Astrocyte (in vitro differentiated cells and primary cell): ENCODE measurements around the gene FAM53A. TPM values are rescaled to one million over a fixed set of nuclear protein-coding genes. Genes with fewer than 3 reads are reported as not detected.

Source experiments
- DNase-seq: peaks from one replicate; pipeline ENCODE4 v3.0.0-alpha.2; 2010; ENCODE audit warnings: low read depth
- FAIRE-seq: peaks from 2 replicates; lab custom pipeline; 2011; peaks lifted over from hg19 to GRCh38; lab: Jason Lieb, UNC
- H2AFZ ChIP-seq: 2 replicates; pipeline ENCODE4 v1.6.0; 2012; ENCODE audit warnings: low read depth, low read length, inconsistent platforms
- H3K27ac ChIP-seq: 2 replicates; pipeline ENCODE4 v1.5.1; 2011; ENCODE audit warnings: low read depth, low read length, inconsistent platforms
- H3K27me3 ChIP-seq: 2 replicates; pipeline ENCODE4 v1.6.0; 2011; ENCODE audit warnings: low read length, inconsistent platforms; ENCODE audit not compliant: insufficient read depth
- H3K36me3 ChIP-seq: 2 replicates; pipeline ENCODE4 v1.5.1; 2011; ENCODE audit warnings: low read length, inconsistent platforms; ENCODE audit not compliant: insufficient read depth
- H3K4me1 ChIP-seq: 2 replicates; pipeline ENCODE4 v1.5.1; 2011; ENCODE audit warnings: low read length, inconsistent platforms; ENCODE audit not compliant: insufficient read depth
- H3K4me2 ChIP-seq: 2 replicates; pipeline ENCODE4 v1.6.0; 2012; ENCODE audit warnings: low read length, inconsistent platforms
- H3K4me3 ChIP-seq: 2 replicates; pipeline ENCODE4 v1.5.1; 2011; ENCODE audit warnings: low read depth, mild to moderate bottlenecking, low read length, inconsistent platforms; ENCODE audit not compliant: insufficient read depth
- H3K79me2 ChIP-seq: 2 replicates; pipeline ENCODE4 v1.6.0; 2012; ENCODE audit warnings: mild to moderate bottlenecking, low read length, inconsistent platforms; ENCODE audit not compliant: insufficient read depth
- H3K9ac ChIP-seq: 2 replicates; pipeline ENCODE4 v1.6.0; 2012; ENCODE audit warnings: mild to moderate bottlenecking, low read length, inconsistent platforms
- H3K9me3 ChIP-seq: 2 replicates; pipeline ENCODE4 v1.5.1; 2012; ENCODE audit warnings: low read depth, mild to moderate bottlenecking, low read length, inconsistent platforms; ENCODE audit not compliant: insufficient read depth
- H4K20me1 ChIP-seq: 2 replicates; pipeline ENCODE4 v1.6.0; 2012; ENCODE audit warnings: low read length, inconsistent platforms; ENCODE audit not compliant: insufficient read depth
- H3K27ac Mint-ChIP-seq: one replicate; pipeline ENCODE4 v1.8.0; 2021; ENCODE audit warnings: mild to moderate bottlenecking, mixed read lengths; ENCODE audit not compliant: unreplicated experiment
- H3K27me3 Mint-ChIP-seq: one replicate; pipeline ENCODE4 v1.8.0; 2021; ENCODE audit warnings: low read depth, mixed read lengths; ENCODE audit not compliant: unreplicated experiment
- H3K36me3 Mint-ChIP-seq: one replicate; pipeline ENCODE4 v1.8.0; 2021; ENCODE audit warnings: low read depth, mixed read lengths; ENCODE audit not compliant: unreplicated experiment
- H3K4me1 Mint-ChIP-seq: one replicate; pipeline ENCODE4 v1.8.0; 2021; ENCODE audit warnings: low read depth, mixed read lengths; ENCODE audit not compliant: unreplicated experiment
- H3K4me3 Mint-ChIP-seq: one replicate; pipeline ENCODE4 v1.8.0; 2021; ENCODE audit warnings: mild to moderate bottlenecking, moderate library complexity, mixed read lengths; ENCODE audit not compliant: unreplicated experiment
- H3K9me3 Mint-ChIP-seq: one replicate; pipeline ENCODE4 v1.8.0; 2021; ENCODE audit warnings: mild to moderate bottlenecking, mixed read lengths; ENCODE audit not compliant: unreplicated experiment
- EZH2 ChIP-seq: IDR thresholded peaks from 2 replicates; pipeline ENCODE4 v1.6.1; 2012; ENCODE audit warnings: mild to moderate bottlenecking, low read length, inconsistent platforms; ENCODE audit not compliant: insufficient read depth
- total RNA-seq: library from RNA; stranded (reverse); gene quantifications from 2 replicates; pipeline ENCODE4 v1.2.1, GENCODE V29; 2021
- TF ChIP-seq, protein P1 (sequence below): IDR thresholded peaks from 2 replicates; pipeline ENCODE4 v1.5.1; 2011; ENCODE audit warnings: low read depth, mild to moderate bottlenecking, inconsistent platforms, low read length, moderate library complexity; ENCODE audit not compliant: insufficient read depth

Gene FAM53A
- total RNA-seq, 1 donor from 2014 or later: 2.1 TPM

DNA sequence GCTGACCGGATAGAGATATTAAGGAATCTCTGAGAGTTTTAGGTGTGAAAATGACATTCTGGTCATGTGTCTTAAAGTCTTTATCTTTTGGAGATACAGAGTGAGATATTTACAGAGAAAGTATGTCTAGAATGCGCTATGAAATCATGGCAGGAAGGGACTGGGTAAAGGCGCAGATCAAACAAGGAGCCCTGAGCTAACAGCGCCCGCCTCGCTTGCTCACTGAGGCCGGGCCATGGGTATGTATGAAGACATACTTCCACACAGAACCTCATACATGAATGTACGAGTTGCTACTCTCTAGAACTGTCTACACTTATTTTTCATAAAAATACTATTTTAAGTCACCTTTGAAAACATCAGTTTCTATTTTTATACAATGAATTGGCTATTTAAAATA lies 20.0 kb downstream of the FAM53A start:
- no peak for TF ChIP-seq EZH2
- TF ChIP-seq, protein P1, sequence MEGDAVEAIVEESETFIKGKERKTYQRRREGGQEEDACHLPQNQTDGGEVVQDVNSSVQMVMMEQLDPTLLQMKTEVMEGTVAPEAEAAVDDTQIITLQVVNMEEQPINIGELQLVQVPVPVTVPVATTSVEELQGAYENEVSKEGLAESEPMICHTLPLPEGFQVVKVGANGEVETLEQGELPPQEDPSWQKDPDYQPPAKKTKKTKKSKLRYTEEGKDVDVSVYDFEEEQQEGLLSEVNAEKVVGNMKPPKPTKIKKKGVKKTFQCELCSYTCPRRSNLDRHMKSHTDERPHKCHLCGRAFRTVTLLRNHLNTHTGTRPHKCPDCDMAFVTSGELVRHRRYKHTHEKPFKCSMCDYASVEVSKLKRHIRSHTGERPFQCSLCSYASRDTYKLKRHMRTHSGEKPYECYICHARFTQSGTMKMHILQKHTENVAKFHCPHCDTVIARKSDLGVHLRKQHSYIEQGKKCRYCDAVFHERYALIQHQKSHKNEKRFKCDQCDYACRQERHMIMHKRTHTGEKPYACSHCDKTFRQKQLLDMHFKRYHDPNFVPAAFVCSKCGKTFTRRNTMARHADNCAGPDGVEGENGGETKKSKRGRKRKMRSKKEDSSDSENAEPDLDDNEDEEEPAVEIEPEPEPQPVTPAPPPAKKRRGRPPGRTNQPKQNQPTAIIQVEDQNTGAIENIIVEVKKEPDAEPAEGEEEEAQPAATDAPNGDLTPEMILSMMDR: no peak
- Histone ChIP-seq H4K20me1 (no peaks in the 10 kb centered on the region), H3K36me3 (no peaks in the 10 kb centered on the region), H3K9ac (no peak overlapping the region), H3K4me3 (no peak overlapping the region), H3K79me2 (no peaks in the 10 kb centered on the region), H3K4me2 (no peak overlapping the region), H3K27ac (no peak overlapping the region), H3K27me3 (no peaks in the 10 kb centered on the region), H2AFZ (no peak overlapping the region), H3K4me1 (no peaks in the 10 kb centered on the region), H3K9me3 (no peaks in the 10 kb centered on the region)
- DNase-seq: no peak
- Mint-ChIP-seq H3K4me1 (peaks cover 3% of the 10 kb centered on the region), H3K27me3 (peaks cover 3% of the 10 kb centered on the region), H3K27ac (no peak overlapping the region), H3K36me3 (peaks cover 2% of the 10 kb centered on the region), H3K9me3 (no peaks in the 10 kb centered on the region), H3K4me3 (no peak overlapping the region)
- no peak for FAIRE-seq

DNA sequence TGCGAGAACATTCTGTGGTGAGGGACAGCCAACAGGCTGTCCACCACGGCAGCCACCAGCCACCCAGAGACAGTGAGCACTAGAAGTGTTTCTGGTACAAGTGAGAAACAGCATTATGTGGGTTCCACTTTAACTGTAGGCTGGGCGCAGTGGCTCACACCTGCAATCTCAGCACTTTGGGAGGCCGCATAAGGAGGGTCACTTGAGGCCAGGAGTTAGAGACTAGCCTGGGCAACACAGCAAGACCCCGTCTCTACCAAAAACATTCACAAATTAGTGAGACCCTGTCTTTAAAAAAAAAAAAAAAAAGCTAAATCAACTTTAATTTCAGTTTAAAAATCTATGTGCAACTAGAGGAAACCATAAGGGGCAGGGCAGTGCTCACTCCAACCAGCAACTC lies 20.6 kb downstream of the FAM53A start:
- Histone ChIP-seq H3K9me3 (no peaks in the 10 kb centered on the region), H3K79me2 (no peaks in the 10 kb centered on the region), H4K20me1 (no peaks in the 10 kb centered on the region), H3K4me2 (no peak overlapping the region), H3K4me3 (no peak overlapping the region), H3K4me1 (no peaks in the 10 kb centered on the region), H3K36me3 (no peaks in the 10 kb centered on the region), H3K27ac (no peak overlapping the region), H3K27me3 (no peaks in the 10 kb centered on the region), H3K9ac (no peak overlapping the region), H2AFZ (no peak overlapping the region)
- H3K4me3 Mint-ChIP-seq: no peak overlapping the region
- peaks cover 3% of the 10 kb centered on the region for H3K4me1 Mint-ChIP-seq
- peaks cover 3% of the 10 kb centered on the region for H3K27me3 Mint-ChIP-seq
- H3K9me3 Mint-ChIP-seq: no peaks in the 10 kb centered on the region
- no peak overlapping the region for H3K27ac Mint-ChIP-seq
- H3K36me3 Mint-ChIP-seq: peaks cover 2% of the 10 kb centered on the region
- TF ChIP-seq, protein P1: no peak
- TF ChIP-seq EZH2: no peak
- no peak for FAIRE-seq
- no peak for DNase-seq

DNA sequence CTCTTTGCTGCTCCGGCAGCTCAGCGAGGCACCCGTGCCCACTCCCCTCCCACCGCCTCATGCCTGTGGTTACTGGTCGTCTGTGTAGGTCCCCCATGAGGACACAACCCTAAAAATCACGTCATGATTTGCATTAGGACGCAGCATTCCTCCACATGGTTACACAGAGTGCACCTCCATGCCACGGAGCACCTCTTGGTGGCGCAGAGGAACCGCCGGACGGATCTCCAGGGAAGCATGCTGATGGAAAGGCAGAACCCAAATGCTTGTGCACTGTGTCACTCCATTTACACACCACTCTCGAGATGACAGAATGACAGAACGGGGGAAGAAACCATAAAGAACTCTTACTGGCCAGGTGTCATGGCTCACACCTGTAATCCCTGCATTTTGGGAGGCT lies 22.4 kb downstream of the FAM53A start:
- H2AFZ ChIP-seq: no peak overlapping the region
- no peaks in the 10 kb centered on the region for H3K79me2 ChIP-seq
- H3K9ac ChIP-seq: no peak overlapping the region
- peaks cover 7% of the 10 kb centered on the region for H3K27me3 Mint-ChIP-seq
- no peaks in the 10 kb centered on the region for H3K36me3 ChIP-seq
- H4K20me1 ChIP-seq: no peaks in the 10 kb centered on the region
- DNase-seq: no peak
- H3K27ac Mint-ChIP-seq: no peak overlapping the region
- no peak for FAIRE-seq
- TF ChIP-seq, protein P1: no peak
- TF ChIP-seq EZH2: no peak
- H3K27me3 ChIP-seq: no peaks in the 10 kb centered on the region
- H3K4me1 ChIP-seq: no peaks in the 10 kb centered on the region
- no peaks in the 10 kb centered on the region for H3K9me3 Mint-ChIP-seq
- no peak overlapping the region for H3K4me3 Mint-ChIP-seq
- no peak overlapping the region for H3K4me3 ChIP-seq
- no peak overlapping the region for H3K27ac ChIP-seq
- peaks cover 3% of the 10 kb centered on the region for H3K4me1 Mint-ChIP-seq
- no peaks in the 10 kb centered on the region for H3K9me3 ChIP-seq
- H3K4me2 ChIP-seq: no peak overlapping the region
- peaks cover 2% of the 10 kb centered on the region for H3K36me3 Mint-ChIP-seq
